Lower lobe of right lung (tissue), 2 donors: ENCODE results near the gene NPHS1. TPM values are rescaled to one million over a fixed set of nuclear protein-coding genes. Genes with fewer than 3 reads are reported as not detected.

ENCODE experiments used
- ATAC-seq, 2 donors: fragments of 200-7000 bp; cut with Tn5 transposase; one replicate each; pipeline ENCODE4 v1.9.1; 2020 to 2022; ENCODE audit warnings: mild to moderate bottlenecking in 2 of 2, moderate library complexity in 2 of 2
- DNase-seq: peaks from one replicate; pipeline ENCODE4 v3.0.0-alpha.2; 2020
- H3K27ac ChIP-seq: fragments of 200-600 bp; one replicate; pipeline ENCODE4 v1.8.0; 2022
- H3K27me3 ChIP-seq: fragments of 200-600 bp; one replicate; pipeline ENCODE4 v1.8.0; 2022; ENCODE audit warnings: low read depth
- H3K36me3 ChIP-seq: fragments of 200-600 bp; one replicate; pipeline ENCODE4 v1.8.0; 2022; ENCODE audit warnings: mild to moderate bottlenecking
- H3K4me1 ChIP-seq: fragments of 200-600 bp; one replicate; pipeline ENCODE4 v1.8.0; 2022
- H3K4me3 ChIP-seq: fragments of 200-600 bp; one replicate; pipeline ENCODE4 v1.8.0; 2022; ENCODE audit warnings: mild to moderate bottlenecking
- H3K9me3 ChIP-seq: fragments of 200-600 bp; one replicate; pipeline ENCODE4 v1.8.0; 2022
- intact Hi-C: fragments of 100-400 bp; cut with DNase I; formaldehyde crosslinking; loops from one replicate; pipeline ENCODE4 v1.11.0; 2022
- total RNA-seq: library from RNA; stranded (reverse); fragmentation: NEBNext Ultra II Directional; extraction: Animal tissue kit (Norgen Biotek cat#: 25700); gene quantifications from one replicate; pipeline ENCODE4 v1.2.1, GENCODE V29; 2021
- TF ChIP-seq, protein P1 (sequence below): fragments of 200-600 bp; IDR thresholded peaks from one replicate; pipeline ENCODE4 v1.8.0; 2022; ENCODE audit warnings: antibody characterized with exemption, mild to moderate bottlenecking
- donor health status: DM: no; HTN: yes; CAD: no; lungs with severe emphysema.

Gene NPHS1
- total RNA-seq, 1 donor from 2014 or later, result not detected

DNA sequence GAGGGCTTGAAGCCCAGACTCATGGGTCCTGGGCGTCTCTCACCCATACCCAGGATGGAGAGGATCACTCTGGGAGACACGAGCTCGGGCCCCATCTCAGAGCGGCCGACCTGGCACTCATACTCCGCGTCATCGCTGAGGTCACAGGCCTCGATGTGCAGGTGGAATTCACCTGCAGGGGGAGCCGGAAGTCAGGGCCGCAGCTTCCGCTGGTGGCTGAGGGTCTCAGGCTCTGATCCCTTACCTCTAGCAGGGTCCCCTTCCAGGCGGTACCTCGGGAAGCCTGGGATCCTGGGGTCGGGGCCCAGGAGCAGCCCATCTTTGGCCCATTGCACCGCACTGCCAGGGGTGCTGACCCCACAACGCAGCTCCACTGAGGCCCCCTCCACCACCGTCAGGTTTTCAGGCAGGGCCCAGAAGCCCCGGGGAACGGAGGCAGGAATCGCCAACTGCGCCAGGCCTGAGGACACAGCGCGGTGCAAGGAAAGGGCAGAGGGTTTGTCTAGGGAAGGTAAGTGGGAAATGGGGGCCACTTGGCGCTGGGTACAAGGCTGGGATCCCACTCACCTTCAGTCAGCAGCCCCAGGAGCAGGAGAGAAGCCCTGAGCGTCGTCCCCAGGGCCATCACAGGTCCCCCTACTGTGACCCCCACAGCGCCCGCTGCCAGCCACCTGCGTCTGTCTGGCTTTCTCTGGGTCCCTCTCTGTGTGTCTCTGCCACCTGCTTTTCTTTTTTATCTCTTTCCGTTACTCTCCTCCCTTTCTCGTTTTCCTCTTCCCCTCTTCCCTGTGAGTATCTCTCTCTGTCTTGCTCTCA is 883 bp downstream of the NPHS1 start:
- Histone ChIP-seq H3K27me3 (peaks cover 85% of the 10 kb centered on the region), H3K36me3 (no peaks in the 10 kb centered on the region), H3K27ac (no peak overlapping the region), H3K4me3 (no peak overlapping the region), H3K9me3 (no peaks in the 10 kb centered on the region), H3K4me1 (peaks cover 5% of the 10 kb centered on the region)
- intact Hi-C loops, result no loop called here
- TF ChIP-seq, protein P1, sequence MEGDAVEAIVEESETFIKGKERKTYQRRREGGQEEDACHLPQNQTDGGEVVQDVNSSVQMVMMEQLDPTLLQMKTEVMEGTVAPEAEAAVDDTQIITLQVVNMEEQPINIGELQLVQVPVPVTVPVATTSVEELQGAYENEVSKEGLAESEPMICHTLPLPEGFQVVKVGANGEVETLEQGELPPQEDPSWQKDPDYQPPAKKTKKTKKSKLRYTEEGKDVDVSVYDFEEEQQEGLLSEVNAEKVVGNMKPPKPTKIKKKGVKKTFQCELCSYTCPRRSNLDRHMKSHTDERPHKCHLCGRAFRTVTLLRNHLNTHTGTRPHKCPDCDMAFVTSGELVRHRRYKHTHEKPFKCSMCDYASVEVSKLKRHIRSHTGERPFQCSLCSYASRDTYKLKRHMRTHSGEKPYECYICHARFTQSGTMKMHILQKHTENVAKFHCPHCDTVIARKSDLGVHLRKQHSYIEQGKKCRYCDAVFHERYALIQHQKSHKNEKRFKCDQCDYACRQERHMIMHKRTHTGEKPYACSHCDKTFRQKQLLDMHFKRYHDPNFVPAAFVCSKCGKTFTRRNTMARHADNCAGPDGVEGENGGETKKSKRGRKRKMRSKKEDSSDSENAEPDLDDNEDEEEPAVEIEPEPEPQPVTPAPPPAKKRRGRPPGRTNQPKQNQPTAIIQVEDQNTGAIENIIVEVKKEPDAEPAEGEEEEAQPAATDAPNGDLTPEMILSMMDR, result no peak
- no peak for DNase-seq
- no peak for ATAC-seq

DNA sequence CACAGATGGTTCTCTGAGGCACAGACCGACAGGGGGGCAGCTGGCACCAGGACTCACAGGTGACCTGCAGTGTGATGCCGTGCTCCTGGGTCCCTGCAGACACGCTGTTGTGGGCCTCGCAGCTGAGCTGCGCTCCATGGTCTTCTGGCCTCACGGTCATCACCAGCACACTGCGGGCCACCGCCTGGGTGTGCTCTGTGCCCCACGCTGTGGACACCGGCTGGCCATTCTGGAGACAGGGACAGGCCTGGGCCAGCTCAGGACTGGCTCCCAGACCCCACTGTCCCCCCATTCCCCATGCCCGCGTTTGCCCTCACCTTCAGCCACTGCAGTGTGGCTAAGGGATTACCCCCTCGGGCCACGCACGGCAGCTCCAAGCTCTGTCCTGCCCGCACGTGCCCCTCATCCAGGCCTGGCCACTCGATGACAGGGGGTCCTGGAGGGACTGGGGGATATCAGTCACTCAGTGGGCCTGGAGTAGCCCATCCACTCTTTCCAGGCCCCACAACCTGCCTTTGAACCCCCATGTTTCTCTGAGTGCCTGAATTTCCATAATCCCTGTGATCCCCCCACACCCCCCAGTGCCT is 3.3 kb downstream of the NPHS1 start:
- TF ChIP-seq, protein P1, result no peak
- Histone ChIP-seq H3K27me3 (peaks cover 86% of the 10 kb centered on the region), H3K9me3 (no peaks in the 10 kb centered on the region), H3K4me1 (peaks cover 14% of the 10 kb centered on the region), H3K27ac (no peak overlapping the region), H3K4me3 (no peak overlapping the region), H3K36me3 (no peaks in the 10 kb centered on the region)
- DNase-seq (no peak), ATAC-seq (no peak)
- intact Hi-C loops, result no loop called here

DNA sequence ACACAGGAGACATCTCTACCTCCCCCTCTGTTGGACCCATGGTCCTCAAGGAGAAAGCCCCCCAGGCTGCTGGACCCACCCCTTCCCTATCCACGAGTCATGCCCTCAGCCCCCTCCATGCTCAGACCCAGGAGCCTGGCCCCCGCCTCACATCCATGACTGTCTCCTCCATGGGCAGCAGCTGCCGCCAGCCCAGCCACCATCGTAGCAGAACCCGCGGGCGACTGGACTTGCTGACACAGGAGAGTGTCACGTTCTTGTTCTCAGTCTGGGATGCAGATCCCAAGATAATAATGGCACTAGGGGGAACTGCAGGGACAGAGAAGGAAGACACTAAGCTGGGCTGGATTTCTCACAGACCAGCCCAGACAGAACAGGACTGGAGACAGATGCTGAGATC is 3.8 kb downstream of the NPHS1 start:
- Histone ChIP-seq H3K4me3 (no peak overlapping the region), H3K36me3 (no peaks in the 10 kb centered on the region), H3K27me3 (peaks cover 86% of the 10 kb centered on the region), H3K4me1 (peaks cover 14% of the 10 kb centered on the region), H3K9me3 (no peaks in the 10 kb centered on the region), H3K27ac (no peak overlapping the region)
- intact Hi-C loops, result no loop called here
- DNase-seq (no peak), ATAC-seq (no peak)
- TF ChIP-seq, protein P1, result no peak

DNA sequence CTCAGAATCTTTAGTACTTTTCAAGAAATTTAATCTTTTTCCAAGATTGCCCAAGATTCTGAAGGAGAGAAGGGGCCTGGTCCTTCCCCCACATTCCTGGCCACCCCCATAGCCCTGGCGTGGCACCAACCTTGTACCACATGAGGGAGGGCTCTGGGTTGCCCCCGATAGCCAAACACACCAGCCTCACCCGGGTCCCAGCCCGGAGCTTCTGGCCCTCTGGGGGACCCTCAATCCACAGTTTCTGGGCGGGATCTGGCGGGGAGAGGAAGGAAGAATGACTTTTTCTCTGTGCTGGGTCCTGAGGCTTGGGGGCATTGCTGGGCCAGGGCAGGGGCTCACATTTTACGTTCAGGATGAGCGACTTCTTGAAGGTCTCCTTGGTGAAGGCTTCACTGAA is 4.4 kb downstream of the NPHS1 start:
- H3K27ac ChIP-seq, result no peak overlapping the region
- peaks cover 86% of the 10 kb centered on the region for H3K27me3 ChIP-seq
- ATAC-seq (no peak), DNase-seq (no peak)
- TF ChIP-seq, protein P1, result no peak
- intact Hi-C loops, result no loop called here
- H3K4me1 ChIP-seq, result peaks cover 14% of the 10 kb centered on the region
- no peak overlapping the region for H3K4me3 ChIP-seq
- no peaks in the 10 kb centered on the region for H3K36me3 ChIP-seq
- H3K9me3 ChIP-seq, result no peaks in the 10 kb centered on the region

DNA sequence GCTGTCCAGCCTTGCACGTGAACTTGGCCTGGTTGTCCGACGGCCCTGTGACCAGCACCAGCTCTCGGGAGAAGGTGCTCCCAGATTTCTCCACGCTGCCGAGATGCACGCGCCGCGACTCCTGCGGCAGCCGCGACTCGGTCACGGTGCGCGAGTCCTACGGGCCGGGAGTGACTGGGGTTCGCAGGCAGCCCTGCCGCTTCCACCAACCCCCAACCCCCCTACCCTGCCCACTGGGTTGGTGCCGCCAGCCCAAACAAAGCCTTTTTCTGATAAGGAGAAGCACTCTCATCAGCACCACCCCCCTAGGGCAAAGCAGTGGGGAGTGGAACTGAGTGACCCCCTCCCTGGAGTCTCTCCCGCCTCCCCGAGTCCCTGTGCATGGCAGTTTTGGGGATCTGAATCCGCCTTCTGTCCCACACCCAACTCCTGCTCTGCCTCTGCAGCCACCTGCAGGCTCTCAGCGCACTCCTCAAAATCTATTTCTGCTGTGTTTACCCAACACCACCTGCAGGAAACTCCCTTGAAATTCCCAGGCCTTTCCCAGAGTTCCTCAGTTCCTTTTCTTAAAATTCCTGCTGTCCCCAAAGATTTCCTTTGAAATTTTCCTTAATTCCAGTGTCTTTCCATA is 6.2 kb downstream of the NPHS1 start:
- Histone ChIP-seq H3K4me1 (peaks cover 14% of the 10 kb centered on the region), H3K27me3 (peaks cover 77% of the 10 kb centered on the region), H3K36me3 (no peaks in the 10 kb centered on the region), H3K9me3 (no peaks in the 10 kb centered on the region), H3K27ac (no peak overlapping the region), H3K4me3 (peak overlapping the region; percentile 37)
- DNase-seq (no peak), ATAC-seq (peak; percentile 3 to 33)
- intact Hi-C loops, result no loop called here
- TF ChIP-seq, protein P1, result no peak
